ENCODE measurements around the gene SCUBE3.
A peak's percentile ranks its signal among the peaks of the same experiment; 100 is the strongest.

DNA sequence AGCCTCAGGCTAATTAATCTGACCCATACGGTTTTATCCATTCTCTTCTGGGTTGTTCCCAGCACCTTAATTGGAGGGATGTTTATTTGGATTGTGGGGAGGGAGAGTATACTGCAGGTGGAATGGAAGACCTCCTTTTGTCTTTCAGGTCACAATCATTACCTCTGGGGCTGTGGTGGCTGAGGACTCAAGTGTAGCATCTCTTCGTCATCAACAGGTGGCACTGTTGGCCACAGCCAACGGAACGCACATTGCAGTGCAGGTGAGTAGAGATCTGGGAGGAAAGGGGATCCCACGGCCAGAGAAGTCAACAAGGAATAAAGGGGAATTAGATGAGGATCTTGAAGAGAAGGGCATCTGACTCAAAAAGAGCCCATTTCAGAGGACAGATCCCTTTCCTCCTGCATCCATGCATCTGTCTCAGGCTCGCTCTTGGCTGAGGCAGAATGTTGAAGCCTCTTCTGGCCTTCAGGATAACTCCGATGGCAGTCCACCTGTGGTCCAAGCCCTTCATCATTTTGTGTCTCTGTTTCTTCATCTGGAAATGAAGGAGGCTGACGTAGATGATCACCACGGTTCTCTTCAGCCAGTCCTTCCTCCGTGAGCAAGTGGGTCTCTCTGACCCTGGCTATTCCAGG is 80.7 kb downstream of the SCUBE3 start:
- TF ChIP-seq POLR2A (IDR thresholded peaks at IDR 0.05) (no peak), POLR2AphosphoS5 (IDR thresholded peaks at IDR 0.05) (peak in 1 of 3 donors; percentile 35)
- TF ChIP-seq, protein P1, sequence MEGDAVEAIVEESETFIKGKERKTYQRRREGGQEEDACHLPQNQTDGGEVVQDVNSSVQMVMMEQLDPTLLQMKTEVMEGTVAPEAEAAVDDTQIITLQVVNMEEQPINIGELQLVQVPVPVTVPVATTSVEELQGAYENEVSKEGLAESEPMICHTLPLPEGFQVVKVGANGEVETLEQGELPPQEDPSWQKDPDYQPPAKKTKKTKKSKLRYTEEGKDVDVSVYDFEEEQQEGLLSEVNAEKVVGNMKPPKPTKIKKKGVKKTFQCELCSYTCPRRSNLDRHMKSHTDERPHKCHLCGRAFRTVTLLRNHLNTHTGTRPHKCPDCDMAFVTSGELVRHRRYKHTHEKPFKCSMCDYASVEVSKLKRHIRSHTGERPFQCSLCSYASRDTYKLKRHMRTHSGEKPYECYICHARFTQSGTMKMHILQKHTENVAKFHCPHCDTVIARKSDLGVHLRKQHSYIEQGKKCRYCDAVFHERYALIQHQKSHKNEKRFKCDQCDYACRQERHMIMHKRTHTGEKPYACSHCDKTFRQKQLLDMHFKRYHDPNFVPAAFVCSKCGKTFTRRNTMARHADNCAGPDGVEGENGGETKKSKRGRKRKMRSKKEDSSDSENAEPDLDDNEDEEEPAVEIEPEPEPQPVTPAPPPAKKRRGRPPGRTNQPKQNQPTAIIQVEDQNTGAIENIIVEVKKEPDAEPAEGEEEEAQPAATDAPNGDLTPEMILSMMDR (IDR thresholded peaks at IDR 0.05 in 8 of 11, conservative IDR thresholded peaks at IDR 0.05 in 3 of 11) = peak; percentile 54 to 85 (median 71)
